ENCODE measurements around the gene G2E3.
"Not testable (repeated sequence)": the region's sequence is repeated elsewhere in the genome, so short reads cannot be mapped to it uniquely, and the experiment has no call there.

G2E3 gene

GRCh38 chr14:30607156-30607780, 48.3 kb downstream of the G2E3 start:
- DNase-seq: no peak

GRCh38 chr14:30608533-30609006, 49.6 kb downstream of the G2E3 start:
- DNase-seq: no peak

GRCh38 chr14:30610787-30611343, 51.9 kb downstream of the G2E3 start:
- no peak for DNase-seq

GRCh38 chr14:30614155-30614554, 55.2 kb downstream of the G2E3 start:
- DNase-seq: no peak

GRCh38 chr14:30620178-30620577, 61.2 kb downstream of the G2E3 start:
- no peak for DNase-seq

- DNase-seq: peak in 1 of 4 experiments; percentile 5
These were observed 62.5 kb downstream of the G2E3 start for GRCh38 chr14:30621354-30621939.

GRCh38 chr14:30621940-30622830, 63.2 kb downstream of the G2E3 start, which contains the start of gene SCFD1:
Gene SCFD1, plus strand, starts transcription at chr14:30622319. Its CDS starts 20 bp downstream, at chr14:30622339.
- DNase-seq: peak; percentile 74 to 90 (median 84)

GRCh38 chr14:30623412-30624131, 64.6 kb downstream of the G2E3 start:
- no peak for DNase-seq

GRCh38 chr14:30624132-30624423, 65.1 kb downstream of the G2E3 start:
- no peak for DNase-seq

- DNase-seq: no peak
These were observed 66.6 kb downstream of the G2E3 start for GRCh38 chr14:30625533-30625932.

- not testable (repeated sequence) for DNase-seq
These were observed 70.5 kb downstream of the G2E3 start for GRCh38 chr14:30629432-30629831.

GRCh38 chr14:30630248-30630647, 71.3 kb downstream of the G2E3 start:
- no peak for DNase-seq

- no peak for DNase-seq
These were observed 73.8 kb downstream of the G2E3 start for GRCh38 chr14:30632730-30633129.

- no peak for DNase-seq
These were observed 80.0 kb downstream of the G2E3 start for GRCh38 chr14:30638926-30639325.

- DNase-seq: no peak
These were observed 82.2 kb downstream of the G2E3 start for GRCh38 chr14:30641207-30641606.

- not testable (repeated sequence) for DNase-seq
These were observed 85.5 kb downstream of the G2E3 start for GRCh38 chr14:30644462-30644861.

- DNase-seq: no peak
These were observed 86.6 kb downstream of the G2E3 start for GRCh38 chr14:30645600-30645999.

GRCh38 chr14:30648471-30648870, 89.5 kb downstream of the G2E3 start:
- no peak for DNase-seq

- no peak for DNase-seq
These were observed 93.0 kb downstream of the G2E3 start for GRCh38 chr14:30651937-30652336.

GRCh38 chr14:30655124-30655523, 96.2 kb downstream of the G2E3 start:
- DNase-seq: no peak

- DNase-seq: no peak
These were observed 96.7 kb downstream of the G2E3 start for GRCh38 chr14:30655658-30656057.

GRCh38 chr14:30656190-30656632, 97.3 kb downstream of the G2E3 start:
- peak in 1 of 4 experiments; percentile 8 for DNase-seq

GRCh38 chr14:30657050-30657449, 98.1 kb downstream of the G2E3 start:
- DNase-seq: no peak

Data from activated naive CD4-positive, alpha-beta T cell (primary cell).